GM21737 (cell line): ENCODE measurements around the gene GNB4.

Experiments
- ATAC-seq: cut with Tn5 transposase; IDR thresholded peaks from one replicate; pipeline ENCODE4 v1.9.1; 2021; ENCODE audit warnings: mild to moderate bottlenecking, moderate library complexity; ENCODE audit not compliant: unreplicated experiment

Gene GNB4

DNA sequence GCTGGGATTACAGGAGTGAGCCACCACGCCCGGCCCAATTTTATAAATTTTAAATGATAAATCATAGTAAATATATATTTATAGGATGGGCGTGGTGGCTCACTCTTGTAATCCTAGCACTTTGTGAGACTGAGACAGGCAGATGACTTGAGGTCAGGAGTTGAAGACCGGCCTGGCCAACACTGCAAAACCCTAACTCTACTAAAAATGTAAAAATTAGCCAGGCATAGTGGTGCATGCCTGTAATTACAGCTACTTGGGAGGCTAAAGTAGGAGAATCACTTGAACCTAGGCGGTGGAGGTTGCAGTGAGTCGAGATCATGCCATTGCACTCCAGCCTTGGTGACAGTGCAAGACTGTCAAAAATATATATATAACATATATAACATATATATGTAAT, 77.3 kb downstream of the GNB4 start:
- no peak for ATAC-seq

DNA sequence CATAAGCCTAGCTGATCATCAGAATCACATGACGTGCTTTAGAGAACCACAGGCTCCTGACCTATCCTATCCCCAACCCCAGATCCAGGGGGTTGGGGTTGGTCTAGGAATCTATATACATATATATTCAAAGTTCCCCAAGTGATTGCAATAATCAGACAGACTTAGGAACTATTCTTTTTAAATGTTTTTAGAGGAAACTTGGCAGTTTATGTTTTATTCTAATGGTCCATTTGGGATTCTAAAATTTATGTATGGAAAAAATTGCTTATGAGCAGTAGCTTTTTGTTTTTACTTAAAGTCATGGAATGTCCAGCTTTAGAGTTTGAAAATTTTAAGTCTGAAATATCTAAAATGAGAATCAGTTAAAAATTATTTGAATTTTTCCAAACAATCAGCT, 81.6 kb downstream of the GNB4 start:
- ATAC-seq, result no peak

DNA sequence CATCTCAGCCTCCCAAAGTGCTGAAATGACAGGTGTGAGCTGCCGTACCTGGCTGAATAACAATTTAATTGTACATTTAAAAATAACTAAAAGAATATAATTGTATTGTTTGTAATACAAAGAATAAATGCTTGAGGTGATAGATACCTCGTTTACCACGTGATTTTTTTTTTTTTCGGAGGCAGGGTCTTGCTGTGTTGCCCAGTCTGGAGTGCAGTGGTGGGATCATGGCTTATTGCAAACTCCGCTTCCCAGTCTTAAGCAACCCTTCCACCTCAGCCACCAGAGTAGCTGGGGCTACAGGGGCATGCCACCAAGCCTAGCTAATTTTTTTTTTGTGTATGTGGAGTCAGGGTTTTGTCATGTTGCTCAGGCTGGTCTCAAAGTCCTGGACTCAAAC, 87.9 kb downstream of the GNB4 start:
- ATAC-seq, result no peak

DNA sequence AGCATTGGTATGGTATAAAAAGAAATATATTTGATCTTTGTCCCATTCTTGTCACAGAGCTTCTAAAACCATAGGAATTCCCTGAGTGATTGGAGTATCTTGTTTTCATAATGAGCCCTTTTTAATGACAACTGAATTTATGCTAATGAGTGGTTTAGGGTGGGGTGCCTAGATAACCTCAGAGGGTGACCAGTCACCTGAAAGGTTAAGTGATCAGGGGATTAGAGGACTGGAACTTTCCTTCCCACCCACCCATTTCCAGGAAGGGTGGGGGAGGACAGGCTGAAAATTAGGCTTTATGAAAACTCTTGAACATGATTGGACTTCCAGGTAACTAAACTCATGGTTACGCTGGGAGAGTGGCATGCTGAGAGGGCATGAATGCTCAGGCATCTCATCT, 95.3 kb downstream of the GNB4 start:
- ATAC-seq, result no peak

DNA sequence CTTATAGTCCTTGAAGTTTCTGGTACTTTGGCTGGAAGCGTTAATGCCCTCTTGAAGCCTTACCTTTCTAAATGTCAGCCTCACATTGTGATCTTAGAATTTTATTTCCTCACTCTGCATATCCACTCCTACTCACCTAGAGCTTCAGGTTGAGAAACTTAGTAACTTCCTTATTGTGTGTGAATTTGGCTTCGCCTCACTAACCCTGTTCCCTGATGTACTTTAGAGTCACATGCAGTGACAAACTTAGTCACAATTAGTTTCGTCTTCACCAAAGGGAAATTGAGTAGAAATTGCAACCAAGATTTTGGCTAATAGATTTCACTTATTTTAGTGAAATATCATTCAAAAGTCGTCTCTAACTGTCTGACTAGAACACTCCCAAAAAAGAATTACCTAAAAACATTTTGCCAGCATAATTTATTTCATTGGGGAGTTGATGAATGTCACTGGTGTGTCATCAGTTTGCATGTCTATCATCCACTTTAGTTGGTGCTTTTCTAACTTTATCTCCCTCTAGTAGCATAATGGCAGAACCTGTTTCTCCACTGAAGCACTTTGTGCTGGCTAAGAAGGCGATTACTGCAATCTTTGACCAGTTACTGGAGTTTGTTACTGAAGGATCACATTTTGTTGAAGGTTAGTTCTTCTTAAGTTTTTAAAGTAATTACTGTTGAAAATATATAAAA, 102.8 kb downstream of the GNB4 start:
- peak; percentile 59 for ATAC-seq

DNA sequence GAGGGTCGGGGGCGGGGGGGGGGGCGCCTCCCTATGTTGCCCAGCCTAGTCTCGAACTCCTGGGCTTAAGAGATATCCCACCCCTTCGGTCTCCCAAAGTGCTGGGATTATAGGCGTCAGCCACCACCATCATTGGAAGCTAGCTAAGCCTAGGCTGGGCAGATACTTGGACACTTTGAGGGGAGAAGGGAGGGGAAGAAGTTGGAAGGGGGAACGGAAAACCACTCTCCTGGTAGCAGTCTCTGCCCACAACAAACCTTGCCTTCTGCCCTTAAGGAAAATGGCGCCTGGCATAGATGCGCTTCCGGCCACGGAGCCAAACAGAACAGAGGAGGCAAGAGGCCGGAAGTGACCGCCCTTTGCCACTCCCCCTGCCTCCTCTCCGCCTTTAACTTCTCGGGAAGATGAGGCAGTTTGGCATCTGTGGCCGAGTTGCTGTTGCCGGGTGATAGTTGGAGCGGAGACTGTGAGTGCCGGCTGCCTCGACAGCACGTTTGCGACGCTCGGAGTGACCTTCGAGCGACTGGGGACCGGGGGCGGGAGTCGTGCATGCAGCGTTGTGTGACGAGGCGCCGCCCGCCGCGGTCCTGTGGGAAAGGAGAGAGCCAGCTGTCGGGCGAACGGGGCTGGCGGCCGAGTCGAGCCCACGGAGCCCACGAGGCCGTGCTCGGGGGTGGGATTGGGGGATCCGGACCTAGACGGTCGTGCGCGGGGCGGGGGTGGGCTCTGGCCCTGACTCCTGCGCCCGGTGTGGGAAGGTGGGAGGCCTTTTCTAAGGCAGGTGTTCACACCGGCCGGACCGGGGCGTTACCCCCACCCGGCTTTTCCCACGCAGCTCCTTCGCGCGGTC, 103.7 kb downstream of the GNB4 start, which contains the start of gene MFN1:
MFN1 (plus strand) TSS at position 365 of the 850 bp plus-strand sequence. CDS start 1,143 bp downstream, outside the sequence.
- peak; percentile 93 for ATAC-seq
